K562 (cell line): Measurements from ENCODE around the gene ZNF280D. TPM values are rescaled to one million over a fixed set of nuclear protein-coding genes. Genes with fewer than 3 reads are reported as not detected.

Experiments used
- ATF4 ChIP-seq: fragments of 450-650 bp; formaldehyde crosslinking; IDR thresholded peaks from 2 replicates; pipeline ENCODE4 v1.4.0; 2022; ENCODE audit warnings: mild to moderate bottlenecking, moderate library complexity
- BCOR ChIP-seq: fragments of 450-650 bp; IDR thresholded peaks from 2 replicates; pipeline ENCODE4 v1.6.1; 2016
- CUX1 ChIP-seq: fragments of 200-800 bp; sonication (Bioruptor generic); IDR thresholded peaks from 2 replicates; pipeline ENCODE4 v1.6.1; 2016; ENCODE audit warnings: missing genetic modification characterization, missing compliant biosample characterization
- FOXO4 ChIP-seq: fragments of 450-650 bp; formaldehyde crosslinking; IDR thresholded peaks from 2 replicates; pipeline ENCODE4 v1.4.0; 2020; ENCODE audit warnings: mild to moderate bottlenecking, moderate library complexity
- FOXP1 ChIP-seq: sonication (generic); formaldehyde crosslinking; IDR thresholded peaks from 2 replicates; pipeline ENCODE4 v1.8.0; 2022; ENCODE audit warnings: mild to moderate bottlenecking, missing genetic modification reagents
- GTF2A2 ChIP-seq: IDR thresholded peaks from 2 replicates; pipeline ENCODE4 v1.6.1; 2016; ENCODE audit warnings: mild to moderate bottlenecking, missing genetic modification characterization, missing compliant biosample characterization
- HMGN3 ChIP-seq: IDR thresholded peaks from 2 replicates; pipeline ENCODE4 v1.6.1; 2011; ENCODE audit warnings: borderline replicate concordance, low read depth, mild to moderate bottlenecking, mixed read lengths, low read length; ENCODE audit not compliant: insufficient read length; ENCODE audit errors: extremely low read depth
- KLF13 ChIP-seq: fragments of 450-650 bp; IDR thresholded peaks from 2 replicates; pipeline ENCODE4 v1.6.1; 2016; ENCODE audit warnings: missing genetic modification characterization, low read depth, mild to moderate bottlenecking, missing compliant biosample characterization, moderate library complexity, borderline replicate concordance
- MAFF ChIP-seq: IDR thresholded peaks from 2 replicates; pipeline ENCODE4 v1.6.1; 2012; ENCODE audit warnings: low read length, improper control_type of control experiment
- MEF2D ChIP-seq: conservative IDR thresholded peaks from 2 replicates; pipeline ENCODE4 v1.6.1; 2016; ENCODE audit warnings: low read depth, missing genetic modification characterization, missing compliant biosample characterization
- MTA1 ChIP-seq: fragments of 450-650 bp; IDR thresholded peaks from 2 replicates; pipeline ENCODE4 v1.6.1; 2017; ENCODE audit warnings: borderline replicate concordance
- NFXL1 ChIP-seq: fragments of 450-650 bp; formaldehyde crosslinking; IDR thresholded peaks from 2 replicates; pipeline ENCODE4 v1.4.0; 2021; ENCODE audit warnings: mild to moderate bottlenecking
- PML ChIP-seq: IDR thresholded peaks from 2 replicates; pipeline ENCODE4 v1.6.1; 2012; ENCODE audit warnings: low read length, inconsistent platforms
- POLR3G ChIP-seq: IDR thresholded peaks from 2 replicates; pipeline ENCODE4 v1.6.1; 2011; ENCODE audit not compliant: insufficient read length, insufficient replicate concordance; ENCODE audit errors: extremely low read depth
- ZBTB26 ChIP-seq: fragments of 450-650 bp; formaldehyde crosslinking; IDR thresholded peaks from 2 replicates; pipeline ENCODE4 v1.4.0; 2022; ENCODE audit warnings: missing genetic modification characterization
- ZNF395 ChIP-seq: fragments of 200-800 bp; sonication (Bioruptor generic); IDR thresholded peaks from 2 replicates; pipeline ENCODE4 v1.6.1; 2017; ENCODE audit warnings: missing genetic modification characterization, missing compliant biosample characterization
- ZSCAN29 ChIP-seq: fragments of 450-650 bp; IDR thresholded peaks from 2 replicates; pipeline ENCODE4 v1.6.1; 2017
- polyA plus RNA-seq, 8 experiments: library from polyadenylated mRNA; depleted of rRNA in 4 of 8; stranded (reverse) in 5 of 8; unstranded in 3 of 8; fragments of >200 nt; fragmentation: Nextera tagmentation in 2 of 8; fragmentation: Illumina TruSeq in 1 of 8; extraction: Ambion mirVana in 2 of 8; extraction: Trizol in 1 of 8; gene quantifications; 2 replicates each; pipeline versions ENCODE4 v1.2.1 to v1.2.3, GENCODE V29; 2011 to 2014; ENCODE audit warnings: inconsistent platforms in 1 of 8, missing spikeins in 1 of 8
- total RNA-seq, 7 experiments: library from RNA; depleted of rRNA in 6 of 7; stranded (reverse); fragments of >200 nt in 6 of 7; fragmentation: Illumina TruSeq in 2 of 7; extraction: Trizol in 2 of 7; gene quantifications; 2 replicates each; pipeline versions ENCODE4 v1.2.1 to v1.2.3, GENCODE V29; 2011 to 2021; ENCODE audit warnings: low replicate concordance in 1 of 7

ZNF280D gene
- total and polyA plus RNA-seq, 9 of the 15 experiments (the other 6 are each of a cell fraction or from before 2014, with no cell fraction given) = 8.3 to 21.8 (median 18.4) TPM

GRCh38 chr15:56735589-56735988, 2.3 kb upstream of the ZNF280D start (continued):
- no peak for TF ChIP-seq HMGN3
- no peak for TF ChIP-seq FOXP1 (CRISPR knock-in tag)
- peak; percentile 97 for TF ChIP-seq FOXO4 (CRISPR knock-in tag)
- TF ChIP-seq GTF2A2 (tag) = peak; percentile 89
- peak; percentile 92 for TF ChIP-seq ATF4 (CRISPR knock-in tag)
- TF ChIP-seq BCOR = no peak
- TF ChIP-seq PML = no peak
- no peak for TF ChIP-seq MAFF
- peak; percentile 95 for TF ChIP-seq MEF2D (tag)
- TF ChIP-seq MTA1 = no peak
- TF ChIP-seq ZNF395 (CRISPR knock-in tag) = peak; percentile 88
- peak; percentile 43; the same call in 1 of the 2 replicates for TF ChIP-seq KLF13 (tag)
- no peak for TF ChIP-seq CUX1 (CRISPR knock-in tag)
- TF ChIP-seq ZSCAN29 = no peak
- peak; percentile 83; the same call in 1 of the 2 replicates for TF ChIP-seq ZBTB26 (CRISPR knock-in tag)
- TF ChIP-seq NFXL1 (CRISPR knock-in tag) = peak; percentile 89; the same call in 1 of the 2 replicates
- no peak for TF ChIP-seq POLR3G
